Hepatocyte (in vitro differentiated cells): Measurements from ENCODE around the gene FERMT3. TPM values are rescaled to one million over a fixed set of nuclear protein-coding genes. Genes with fewer than 3 reads are reported as not detected.
A peak's percentile ranks its signal among the peaks of the same experiment; 100 is the strongest.

Experiments
- DNase-seq: peaks from one replicate; pipeline ENCODE4 v3.0.0-alpha.2; 2016; ENCODE audit warnings: low spot score
- H2AFZ ChIP-seq: fragments of 200-600 bp; sonication (generic); 2 replicates; pipeline ENCODE4 v1.6.0; 2016; ENCODE audit warnings: antibody characterized with exemption, mild to moderate bottlenecking
- H3K27ac ChIP-seq: fragments of 200-600 bp; sonication (generic); 2 replicates; pipeline ENCODE4 v1.5.1; 2016; ENCODE audit warnings: mild to moderate bottlenecking
- H3K27me3 ChIP-seq: fragments of 200-600 bp; sonication (generic); 2 replicates; pipeline ENCODE4 v1.6.1; 2016
- H3K36me3 ChIP-seq: fragments of 200-600 bp; sonication (generic); replicated peaks from 2 replicates; pipeline ENCODE4 v1.5.1; 2016; ENCODE audit warnings: low read depth; ENCODE audit not compliant: insufficient read depth
- H3K4me1 ChIP-seq: fragments of 200-600 bp; sonication (generic); 2 replicates; pipeline ENCODE4 v1.5.1; 2016; ENCODE audit warnings: mild to moderate bottlenecking, moderate library complexity; ENCODE audit not compliant: insufficient read depth
- H3K4me2 ChIP-seq: fragments of 200-600 bp; sonication (generic); 2 replicates; pipeline ENCODE4 v1.6.0; 2016
- H3K4me3 ChIP-seq: fragments of 200-600 bp; sonication (generic); 2 replicates; pipeline ENCODE4 v1.5.1; 2016; ENCODE audit warnings: mild to moderate bottlenecking
- H3K79me2 ChIP-seq: fragments of 200-600 bp; sonication (generic); 2 replicates; pipeline ENCODE4 v1.6.0; 2017; ENCODE audit warnings: mild to moderate bottlenecking
- H3K9me2 ChIP-seq: fragments of 200-600 bp; sonication (generic); replicated peaks from 2 replicates; pipeline ENCODE4 v1.6.0; 2017; ENCODE audit warnings: mild to moderate bottlenecking; ENCODE audit not compliant: insufficient read depth
- H3K9me3 ChIP-seq: fragments of 200-600 bp; sonication (generic); 2 replicates; pipeline ENCODE4 v1.5.1; 2016; ENCODE audit warnings: low read depth, mild to moderate bottlenecking
- H4K20me1 ChIP-seq: fragments of 200-600 bp; sonication (generic); 2 replicates; pipeline ENCODE4 v1.6.0; 2016; ENCODE audit warnings: mild to moderate bottlenecking; ENCODE audit not compliant: insufficient read depth, poor library complexity, severe bottlenecking
- CTCF ChIP-seq: fragments of 200-600 bp; sonication (generic); IDR thresholded peaks from 2 replicates; pipeline ENCODE4 v1.5.1; 2016; ENCODE audit warnings: antibody characterized with exemption, mild to moderate bottlenecking; ENCODE audit not compliant: poor library complexity
- EZH2 ChIP-seq: fragments of 200-600 bp; sonication (generic); IDR thresholded peaks from 2 replicates; pipeline ENCODE4 v1.6.1; 2016; ENCODE audit warnings: antibody characterized with exemption, mild to moderate bottlenecking, borderline replicate concordance
- EZH2phosphoT487 ChIP-seq: fragments of 200-600 bp; sonication (generic); IDR thresholded peaks from one replicate; pipeline ENCODE4 v1.6.1; 2018; ENCODE audit warnings: antibody characterized with exemption, mild to moderate bottlenecking, low read depth, moderate library complexity; ENCODE audit not compliant: unreplicated experiment, severe bottlenecking
- WGBS: methylation state at CpG from one replicate; pipeline ENCODE4 v1.1.6; 2016; ENCODE audit warnings: low lambda C conversion rate; ENCODE audit errors: missing lambda C conversion rate; 5-methylcytosine and 5-hydroxymethylcytosine counted together
- polyA plus RNA-seq: library from polyadenylated mRNA; unstranded; fragments of >200 nt; fragmentation: Nextera tagmentation; extraction: Ambion mirVana; gene quantifications from 2 replicates; pipeline ENCODE4 v1.2.1, GENCODE V29; 2016
- total RNA-seq: library from RNA; depleted of rRNA; stranded (reverse); fragments of >200 nt; gene quantifications from 2 replicates; pipeline ENCODE4 v1.2.3, GENCODE V29; 2014

Gene FERMT3
- total and polyA plus RNA-seq, 2 experiments from 2014 or later = 1.6 TPM; not detected in 1

- Histone ChIP-seq H3K4me1 (peaks cover 20% of the 10 kb centered on the region), H3K9me3 (no peaks in the 10 kb centered on the region), H3K27me3 (no peaks in the 10 kb centered on the region), H4K20me1 (peaks cover 10% of the 10 kb centered on the region), H3K36me3 (no peaks in the 10 kb centered on the region), H2AFZ (no peak overlapping the region), H3K79me2 (peaks cover 23% of the 10 kb centered on the region), H3K4me2 (peak overlapping the region; percentile 82), H3K4me3 (no peak overlapping the region), H3K27ac (peak overlapping the region; percentile 99), H3K9me2 (no peaks in the 10 kb centered on the region)
- DNase-seq = no peak
- 93% methylated on average over 11 of the region's 11 CpGs for WGBS
- no peak for TF ChIP-seq EZH2
- TF ChIP-seq EZH2phosphoT487 = no peak
Measured at GRCh38 chr11:64239662-64240434, 33.3 kb downstream of the FERMT3 start.

DNA sequence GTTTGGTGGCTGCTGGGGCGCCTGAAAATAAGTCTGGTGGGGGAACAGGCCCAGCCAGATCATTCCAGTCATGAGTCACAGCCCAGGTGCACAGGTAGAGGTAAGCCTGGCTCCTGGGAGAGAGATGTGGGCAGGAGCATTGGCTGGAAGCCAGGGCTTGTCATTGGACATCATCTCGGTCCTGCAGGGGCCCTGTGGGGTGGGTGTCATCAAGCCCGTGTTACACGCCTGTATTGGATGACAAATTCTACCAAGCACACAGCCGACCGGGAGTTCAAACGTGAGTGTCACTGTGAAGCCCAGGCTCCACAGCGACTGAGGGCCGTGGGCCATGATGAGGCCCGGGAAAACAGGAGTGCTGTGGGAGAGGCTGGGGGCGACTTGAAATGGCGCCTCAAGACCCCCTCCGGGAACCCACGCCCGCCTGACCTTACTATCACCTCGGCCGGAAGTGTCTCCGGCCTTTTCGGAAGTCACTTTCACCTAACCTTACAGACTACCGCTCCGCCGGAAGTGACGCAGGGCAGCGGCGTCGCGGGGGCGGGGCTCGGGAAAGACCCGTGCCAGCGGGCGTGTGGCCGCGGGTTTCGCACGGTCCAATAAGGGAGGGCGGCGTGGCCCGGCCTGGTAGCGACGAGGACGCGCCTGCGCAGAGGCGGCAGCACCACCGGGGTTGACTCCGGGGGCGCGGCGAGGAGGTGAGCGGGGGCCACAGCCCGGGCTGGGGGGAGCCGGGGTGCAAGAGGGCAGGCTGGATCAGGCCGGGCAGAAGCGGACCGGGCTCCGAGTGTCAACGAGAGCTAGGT is 34.1 kb downstream of the FERMT3 start, which contains the start of gene FKBP2:
FKBP2 (plus strand) TSS at position 661 of the 806 bp plus-strand sequence. CDS start 1,293 bp downstream, outside the sequence.
- Histone ChIP-seq H3K36me3 (no peaks in the 10 kb centered on the region), H3K27ac (peak within 1 kb of the TSS; percentile 99), H3K4me3 (peak within 1 kb of the TSS; percentile 32), H3K4me1 (peaks cover 20% of the 10 kb centered on the region), H3K9me2 (no peaks in the 10 kb centered on the region), H4K20me1 (peaks cover 3% of the 10 kb centered on the region), H3K9me3 (no peaks in the 10 kb centered on the region), H3K79me2 (peaks cover 23% of the 10 kb centered on the region), H3K4me2 (peak within 1 kb of the TSS; percentile 82), H2AFZ (peak within 1 kb of the TSS; percentile 24), H3K27me3 (no peaks in the 10 kb centered on the region)
- peak; percentile 99 for DNase-seq
- WGBS = 3% methylated on average over 48 of the region's 58 CpGs
- TF ChIP-seq EZH2 (no peak), CTCF (no peak), EZH2phosphoT487 (no peak)

GRCh38 chr11:64241241-64241490 is 34.6 kb downstream of the FERMT3 start:
- peak overlapping the region; percentile 24 for H2AFZ ChIP-seq

More at GRCh38 chr11:64241241-64241490, 34.6 kb downstream of the FERMT3 start:
- Histone ChIP-seq H4K20me1 (no peaks in the 10 kb centered on the region), H3K9me3 (no peaks in the 10 kb centered on the region), H3K79me2 (peaks cover 27% of the 10 kb centered on the region), H3K27me3 (no peaks in the 10 kb centered on the region), H3K27ac (peak overlapping the region; percentile 99), H3K36me3 (no peaks in the 10 kb centered on the region), H3K9me2 (no peaks in the 10 kb centered on the region), H3K4me1 (peaks cover 20% of the 10 kb centered on the region), H3K4me3 (peak overlapping the region; percentile 23), H3K4me2 (peak overlapping the region; percentile 82)
- no peak for TF ChIP-seq EZH2
- TF ChIP-seq EZH2phosphoT487 = no peak
- no peak for TF ChIP-seq CTCF
- WGBS = no CpG with 5 or more reads among the region's 24 CpGs
- DNase-seq = peak; percentile 100
